Measurements from ENCODE around the gene PHACTR3.

- TF ChIP-seq CTCF (IDR thresholded peaks at IDR 0.05) (no peak), EZH2 (IDR thresholded peaks at IDR 0.05) (no peak)
These were observed 30.0 kb upstream of the PHACTR3 start for GRCh38 chr20:59574308-59574707.

All from neural progenitor cell (in vitro differentiated cells).